WTC11 (cell line): Measurements from ENCODE around the gene NFIX. TPM values are rescaled to one million over a fixed set of nuclear protein-coding genes. Genes with fewer than 3 reads are reported as not detected.
A peak's percentile ranks its signal among the peaks of the same experiment; 100 is the strongest.

Experiments
- ATAC-seq: fragments of 200-7000 bp; cut with Tn5 transposase; 2 replicates; pipeline ENCODE4 v1.10.0; 2021; ENCODE audit warnings: mild to moderate bottlenecking, moderate library complexity
- CTCF ChIA-PET: fragments of 300-600 bp; sonication (Branson Sonifier 250); formaldehyde crosslinking; loops from one replicate; lab custom pipeline; 2021; ENCODE audit warnings: antibody characterized with exemption; lab: Charles Lee
- POLR2A ChIA-PET: fragments of 350-600 bp; sonication (Branson Sonifier 250); formaldehyde crosslinking; loops from one replicate; lab custom pipeline; 2021; ENCODE audit warnings: antibody characterized with exemption; lab: Charles Lee
- DNase-seq: peaks from one replicate; pipeline ENCODE4 v3.0.0; 2021; ENCODE audit warnings: low spot score
- H3K27ac Mint-ChIP-seq: 2 replicates; pipeline ENCODE4 v1.8.0; 2021; ENCODE audit warnings: mixed read lengths
- H3K27me3 Mint-ChIP-seq: 2 replicates; pipeline ENCODE4 v1.8.0; 2021; ENCODE audit warnings: low read depth, mild to moderate bottlenecking, moderate library complexity, mixed read lengths
- H3K36me3 Mint-ChIP-seq: 2 replicates; pipeline ENCODE4 v1.8.0; 2021; ENCODE audit warnings: mixed read lengths
- H3K4me1 Mint-ChIP-seq: 2 replicates; pipeline ENCODE4 v1.8.0; 2022; ENCODE audit warnings: mixed read lengths
- H3K4me3 Mint-ChIP-seq: 2 replicates; pipeline ENCODE4 v1.8.0; 2021; ENCODE audit warnings: mild to moderate bottlenecking, moderate library complexity, mixed read lengths
- H3K9me3 Mint-ChIP-seq: 2 replicates; pipeline ENCODE4 v1.8.0; 2021; ENCODE audit warnings: mixed read lengths
- CBFB ChIP-seq: sonication (generic); formaldehyde crosslinking; IDR thresholded peaks from 2 replicates; pipeline ENCODE4 v1.8.1; 2022; ENCODE audit warnings: mild to moderate bottlenecking, low read depth, missing genetic modification reagents
- FOXP1 ChIP-seq: sonication (generic); formaldehyde crosslinking; IDR thresholded peaks from 2 replicates; pipeline ENCODE4 v1.8.0; 2022; ENCODE audit warnings: missing genetic modification reagents, mild to moderate bottlenecking, moderate library complexity, borderline replicate concordance
- GABPB1 ChIP-seq: sonication (generic); formaldehyde crosslinking; IDR thresholded peaks from 2 replicates; pipeline ENCODE4 v1.8.1; 2023; ENCODE audit warnings: mild to moderate bottlenecking, missing genetic modification reagents
- GTF2I ChIP-seq: fragments of 250-450 bp; sonication (Bioruptor Pico); conservative IDR thresholded peaks from 2 replicates; pipeline ENCODE4 v1.4.0; 2021; ENCODE audit warnings: mild to moderate bottlenecking
- JAZF1 ChIP-seq: fragments of 250-450 bp; sonication (Bioruptor Pico); IDR thresholded peaks from 2 replicates; pipeline ENCODE4 v1.9.0; 2021; ENCODE audit warnings: moderate library complexity, mild to moderate bottlenecking, inconsistent platforms
- MYBL2 ChIP-seq: sonication (generic); formaldehyde crosslinking; IDR thresholded peaks from 2 replicates; pipeline ENCODE4 v1.8.1; 2023; ENCODE audit warnings: mild to moderate bottlenecking, moderate library complexity, missing genetic modification reagents
- RORB ChIP-seq: fragments of 250-450 bp; sonication (Bioruptor Pico); IDR thresholded peaks from 2 replicates; pipeline ENCODE4 v1.9.0; 2021; ENCODE audit warnings: mild to moderate bottlenecking
- SMAD3 ChIP-seq: sonication (generic); formaldehyde crosslinking; IDR thresholded peaks from 2 replicates; pipeline ENCODE4 v1.8.0; 2022; ENCODE audit warnings: missing genetic modification reagents, mild to moderate bottlenecking, borderline replicate concordance
- SP1 ChIP-seq: sonication (generic); formaldehyde crosslinking; conservative IDR thresholded peaks from 2 replicates; pipeline ENCODE4 v1.8.1; 2022; ENCODE audit warnings: missing genetic modification reagents
- TEAD1 ChIP-seq: sonication (generic); formaldehyde crosslinking; IDR thresholded peaks from 2 replicates; pipeline ENCODE4 v1.8.0; 2022; ENCODE audit warnings: mild to moderate bottlenecking, missing genetic modification reagents
- TP53 ChIP-seq: sonication (generic); formaldehyde crosslinking; IDR thresholded peaks from 2 replicates; pipeline ENCODE4 v1.8.1; 2023; ENCODE audit warnings: mild to moderate bottlenecking, missing genetic modification reagents
- ZNF138 ChIP-seq: sonication (generic); formaldehyde crosslinking; conservative IDR thresholded peaks from 2 replicates; pipeline ENCODE4 v1.8.1; 2022; ENCODE audit warnings: mild to moderate bottlenecking, moderate library complexity, missing genetic modification reagents
- ZNF219 ChIP-seq: sonication (generic); formaldehyde crosslinking; IDR thresholded peaks from 2 replicates; pipeline ENCODE4 v1.8.0; 2023; ENCODE audit warnings: missing genetic modification reagents, mild to moderate bottlenecking, borderline replicate concordance
- total RNA-seq: library from RNA; stranded (reverse); gene quantifications from 3 replicates; pipeline ENCODE4 v1.2.3, GENCODE V29; 2021
- TF ChIP-seq, protein P1 (sequence below): sonication (generic); formaldehyde crosslinking; IDR thresholded peaks from 2 replicates; pipeline ENCODE4 v1.8.0; 2023; ENCODE audit warnings: missing genetic modification reagents, mild to moderate bottlenecking, borderline replicate concordance
- TF ChIP-seq, protein P2 (sequence below): sonication (generic); formaldehyde crosslinking; IDR thresholded peaks from 2 replicates; pipeline ENCODE4 v1.8.1; 2022; ENCODE audit warnings: missing genetic modification reagents, borderline replicate concordance
- TF ChIP-seq, protein P3 (sequence below): sonication (generic); formaldehyde crosslinking; IDR thresholded peaks from 2 replicates; pipeline ENCODE4 v1.8.0; 2022; ENCODE audit warnings: mild to moderate bottlenecking, missing genetic modification reagents
- TF ChIP-seq, protein P4 (sequence below): sonication (generic); formaldehyde crosslinking; IDR thresholded peaks from 2 replicates; pipeline ENCODE4 v1.8.1; 2022; ENCODE audit warnings: mild to moderate bottlenecking, missing genetic modification reagents, moderate library complexity, borderline replicate concordance

Gene NFIX
- total RNA-seq, 1 experiment from 2014 or later: 1.4 TPM

DNA sequence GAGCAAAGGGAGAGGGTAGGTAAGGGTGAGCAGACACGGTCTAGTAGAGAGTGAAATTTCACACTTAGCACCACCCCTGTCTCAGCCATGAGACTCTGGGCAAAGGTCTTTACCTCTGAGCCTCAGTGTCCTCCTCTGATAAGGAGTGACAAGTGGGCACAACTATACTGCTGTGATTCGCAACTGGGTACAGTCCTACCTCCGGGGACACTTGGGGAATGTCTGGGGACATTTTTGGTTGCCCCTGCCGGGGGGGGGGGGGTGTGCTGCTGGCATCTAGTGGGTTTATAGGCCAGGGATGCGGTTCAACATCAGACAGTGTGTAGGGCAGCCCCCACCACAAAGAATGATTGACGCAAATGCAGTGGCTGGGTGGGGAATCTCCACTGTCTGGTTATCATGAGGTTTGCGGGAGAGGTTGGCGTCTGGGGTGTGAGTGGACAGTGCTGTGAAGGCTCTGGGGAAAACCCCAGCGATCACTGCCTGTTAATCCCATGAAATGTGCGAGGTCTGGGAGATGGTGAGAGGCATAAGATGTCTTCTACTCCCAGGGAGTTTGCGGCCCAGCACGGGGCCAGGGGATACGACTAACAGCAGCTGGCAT lies 127.1 kb downstream of the NFIX start:
- peaks cover 51% of the 10 kb centered on the region for H3K4me1 Mint-ChIP-seq
- H3K4me3 Mint-ChIP-seq: no peak overlapping the region
- H3K27ac Mint-ChIP-seq: peak overlapping the region; percentile 61
- no peaks in the 10 kb centered on the region; the same call in 1 of the 2 replicates for H3K27me3 Mint-ChIP-seq
- H3K36me3 Mint-ChIP-seq: peaks cover 4% of the 10 kb centered on the region; the same call in 1 of the 2 replicates
- ATAC-seq: no peak
- ChIA-PET CTCF (no interaction called here), POLR2A (no interaction called here)
- DNase-seq: no peak
- no peaks in the 10 kb centered on the region for H3K9me3 Mint-ChIP-seq
- TF ChIP-seq MYBL2 (CRISPR knock-in tag) (no peak), SMAD3 (CRISPR knock-in tag) (no peak), CBFB (no peak), GTF2I (no peak), TP53 (CRISPR knock-in tag) (no peak), JAZF1 (CRISPR knock-in tag) (no peak), TEAD1 (CRISPR knock-in tag) (no peak), ZNF219 (CRISPR knock-in tag) (no peak), RORB (no peak), GABPB1 (CRISPR knock-in tag) (no peak), FOXP1 (CRISPR knock-in tag) (no peak), SP1 (CRISPR knock-in tag) (no peak), ZNF138 (CRISPR knock-in tag) (no peak)
- TF ChIP-seq, protein P1, sequence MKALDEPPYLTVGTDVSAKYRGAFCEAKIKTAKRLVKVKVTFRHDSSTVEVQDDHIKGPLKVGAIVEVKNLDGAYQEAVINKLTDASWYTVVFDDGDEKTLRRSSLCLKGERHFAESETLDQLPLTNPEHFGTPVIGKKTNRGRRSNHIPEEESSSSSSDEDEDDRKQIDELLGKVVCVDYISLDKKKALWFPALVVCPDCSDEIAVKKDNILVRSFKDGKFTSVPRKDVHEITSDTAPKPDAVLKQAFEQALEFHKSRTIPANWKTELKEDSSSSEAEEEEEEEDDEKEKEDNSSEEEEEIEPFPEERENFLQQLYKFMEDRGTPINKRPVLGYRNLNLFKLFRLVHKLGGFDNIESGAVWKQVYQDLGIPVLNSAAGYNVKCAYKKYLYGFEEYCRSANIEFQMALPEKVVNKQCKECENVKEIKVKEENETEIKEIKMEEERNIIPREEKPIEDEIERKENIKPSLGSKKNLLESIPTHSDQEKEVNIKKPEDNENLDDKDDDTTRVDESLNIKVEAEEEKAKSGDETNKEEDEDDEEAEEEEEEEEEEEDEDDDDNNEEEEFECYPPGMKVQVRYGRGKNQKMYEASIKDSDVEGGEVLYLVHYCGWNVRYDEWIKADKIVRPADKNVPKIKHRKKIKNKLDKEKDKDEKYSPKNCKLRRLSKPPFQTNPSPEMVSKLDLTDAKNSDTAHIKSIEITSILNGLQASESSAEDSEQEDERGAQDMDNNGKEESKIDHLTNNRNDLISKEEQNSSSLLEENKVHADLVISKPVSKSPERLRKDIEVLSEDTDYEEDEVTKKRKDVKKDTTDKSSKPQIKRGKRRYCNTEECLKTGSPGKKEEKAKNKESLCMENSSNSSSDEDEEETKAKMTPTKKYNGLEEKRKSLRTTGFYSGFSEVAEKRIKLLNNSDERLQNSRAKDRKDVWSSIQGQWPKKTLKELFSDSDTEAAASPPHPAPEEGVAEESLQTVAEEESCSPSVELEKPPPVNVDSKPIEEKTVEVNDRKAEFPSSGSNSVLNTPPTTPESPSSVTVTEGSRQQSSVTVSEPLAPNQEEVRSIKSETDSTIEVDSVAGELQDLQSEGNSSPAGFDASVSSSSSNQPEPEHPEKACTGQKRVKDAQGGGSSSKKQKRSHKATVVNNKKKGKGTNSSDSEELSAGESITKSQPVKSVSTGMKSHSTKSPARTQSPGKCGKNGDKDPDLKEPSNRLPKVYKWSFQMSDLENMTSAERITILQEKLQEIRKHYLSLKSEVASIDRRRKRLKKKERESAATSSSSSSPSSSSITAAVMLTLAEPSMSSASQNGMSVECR (CRISPR knock-in tag): no peak
- TF ChIP-seq, protein P2, sequence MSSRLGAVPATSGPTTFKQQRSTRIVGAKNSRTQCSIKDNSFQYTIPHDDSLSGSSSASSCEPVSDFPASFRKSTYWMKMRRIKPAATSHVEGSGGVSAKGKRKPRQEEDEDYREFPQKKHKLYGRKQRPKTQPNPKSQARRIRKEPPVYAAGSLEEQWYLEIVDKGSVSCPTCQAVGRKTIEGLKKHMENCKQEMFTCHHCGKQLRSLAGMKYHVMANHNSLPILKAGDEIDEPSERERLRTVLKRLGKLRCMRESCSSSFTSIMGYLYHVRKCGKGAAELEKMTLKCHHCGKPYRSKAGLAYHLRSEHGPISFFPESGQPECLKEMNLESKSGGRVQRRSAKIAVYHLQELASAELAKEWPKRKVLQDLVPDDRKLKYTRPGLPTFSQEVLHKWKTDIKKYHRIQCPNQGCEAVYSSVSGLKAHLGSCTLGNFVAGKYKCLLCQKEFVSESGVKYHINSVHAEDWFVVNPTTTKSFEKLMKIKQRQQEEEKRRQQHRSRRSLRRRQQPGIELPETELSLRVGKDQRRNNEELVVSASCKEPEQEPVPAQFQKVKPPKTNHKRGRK (CRISPR knock-in tag): no peak
- TF ChIP-seq, protein P3, sequence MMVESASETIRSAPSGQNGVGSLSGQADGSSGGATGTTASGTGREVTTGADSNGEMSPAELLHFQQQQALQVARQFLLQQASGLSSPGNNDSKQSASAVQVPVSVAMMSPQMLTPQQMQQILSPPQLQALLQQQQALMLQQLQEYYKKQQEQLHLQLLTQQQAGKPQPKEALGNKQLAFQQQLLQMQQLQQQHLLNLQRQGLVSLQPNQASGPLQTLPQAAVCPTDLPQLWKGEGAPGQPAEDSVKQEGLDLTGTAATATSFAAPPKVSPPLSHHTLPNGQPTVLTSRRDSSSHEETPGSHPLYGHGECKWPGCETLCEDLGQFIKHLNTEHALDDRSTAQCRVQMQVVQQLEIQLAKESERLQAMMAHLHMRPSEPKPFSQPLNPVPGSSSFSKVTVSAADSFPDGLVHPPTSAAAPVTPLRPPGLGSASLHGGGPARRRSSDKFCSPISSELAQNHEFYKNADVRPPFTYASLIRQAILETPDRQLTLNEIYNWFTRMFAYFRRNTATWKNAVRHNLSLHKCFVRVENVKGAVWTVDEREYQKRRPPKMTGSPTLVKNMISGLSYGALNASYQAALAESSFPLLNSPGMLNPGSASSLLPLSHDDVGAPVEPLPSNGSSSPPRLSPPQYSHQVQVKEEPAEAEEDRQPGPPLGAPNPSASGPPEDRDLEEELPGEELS: no peak
- TF ChIP-seq, protein P4, sequence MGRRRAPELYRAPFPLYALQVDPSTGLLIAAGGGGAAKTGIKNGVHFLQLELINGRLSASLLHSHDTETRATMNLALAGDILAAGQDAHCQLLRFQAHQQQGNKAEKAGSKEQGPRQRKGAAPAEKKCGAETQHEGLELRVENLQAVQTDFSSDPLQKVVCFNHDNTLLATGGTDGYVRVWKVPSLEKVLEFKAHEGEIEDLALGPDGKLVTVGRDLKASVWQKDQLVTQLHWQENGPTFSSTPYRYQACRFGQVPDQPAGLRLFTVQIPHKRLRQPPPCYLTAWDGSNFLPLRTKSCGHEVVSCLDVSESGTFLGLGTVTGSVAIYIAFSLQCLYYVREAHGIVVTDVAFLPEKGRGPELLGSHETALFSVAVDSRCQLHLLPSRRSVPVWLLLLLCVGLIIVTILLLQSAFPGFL (CRISPR knock-in tag): no peak
